GM23338 (cell line): ENCODE data around the gene RAB37. TPM values are rescaled to one million over a fixed set of nuclear protein-coding genes. Genes with fewer than 3 reads are reported as not detected.

Experiments used
- ATAC-seq: fragments of 200-7000 bp; cut with Tn5 transposase; 3 replicates; pipeline ENCODE4 v1.9.1; 2020
- DNase-seq: peaks from one replicate; pipeline ENCODE4 v3.0.0-alpha.2; 2015; ENCODE audit warnings: low spot score
- H2AFZ ChIP-seq: fragments of 200-600 bp; sonication (generic); 2 replicates; pipeline ENCODE4 v1.8.0; 2016; ENCODE audit warnings: antibody characterized with exemption, mild to moderate bottlenecking, moderate library complexity
- H3F3A ChIP-seq: fragments of 200-600 bp; sonication (generic); replicated peaks from 2 replicates; pipeline ENCODE4 v1.8.0; 2017; ENCODE audit warnings: antibody characterized with exemption, mixed run types, low read depth
- H3K27ac ChIP-seq: fragments of 200-600 bp; sonication (generic); 2 replicates; pipeline ENCODE4 v1.6.1; 2016; ENCODE audit warnings: low read depth
- H3K27me3 ChIP-seq: fragments of 200-600 bp; sonication (generic); 2 replicates; pipeline ENCODE4 v1.8.0; 2016; ENCODE audit warnings: mild to moderate bottlenecking, mixed run types, moderate library complexity; ENCODE audit not compliant: insufficient read depth
- H3K36me3 ChIP-seq: fragments of 200-600 bp; sonication (generic); 2 replicates; pipeline ENCODE4 v1.8.0; 2016; ENCODE audit warnings: mild to moderate bottlenecking; ENCODE audit not compliant: insufficient read depth
- H3K4me1 ChIP-seq: fragments of 200-600 bp; sonication (generic); 2 replicates; pipeline ENCODE4 v1.8.0; 2016; ENCODE audit warnings: mild to moderate bottlenecking, moderate library complexity; ENCODE audit not compliant: insufficient read depth
- H3K4me2 ChIP-seq: fragments of 200-600 bp; sonication (generic); 2 replicates; pipeline ENCODE4 v1.7.1; 2017; ENCODE audit warnings: mixed run types
- H3K4me3 ChIP-seq: fragments of 200-600 bp; sonication (generic); 2 replicates; pipeline ENCODE4 v1.6.1; 2016; ENCODE audit warnings: mixed run types
- H3K79me2 ChIP-seq: fragments of 200-600 bp; sonication (generic); replicated peaks from 2 replicates; pipeline ENCODE4 v1.8.0; 2017; ENCODE audit warnings: mild to moderate bottlenecking; ENCODE audit not compliant: insufficient read depth
- H3K9me2 ChIP-seq: fragments of 200-600 bp; sonication (generic); 2 replicates; pipeline ENCODE4 v1.8.0; 2017; ENCODE audit not compliant: insufficient read depth
- H4K20me1 ChIP-seq: fragments of 200-600 bp; sonication (generic); replicated peaks from 2 replicates; pipeline ENCODE4 v1.8.0; 2017; ENCODE audit warnings: mild to moderate bottlenecking; ENCODE audit not compliant: insufficient read depth
- H3K27ac Mint-ChIP-seq: 2 replicates; pipeline ENCODE4 v1.8.0; 2020; ENCODE audit warnings: inconsistent platforms, mild to moderate bottlenecking, moderate library complexity, mixed read lengths
- H3K27me3 Mint-ChIP-seq: 3 replicates; pipeline ENCODE4 v1.8.0; 2022; ENCODE audit warnings: low read depth, mild to moderate bottlenecking, moderate library complexity, mixed read lengths, inconsistent platforms; ENCODE audit not compliant: insufficient read depth, poor library complexity
- H3K36me3 Mint-ChIP-seq: 3 replicates; pipeline ENCODE4 v1.8.0; 2021; ENCODE audit warnings: low read depth, mild to moderate bottlenecking, inconsistent platforms, moderate library complexity, mixed read lengths
- H3K4me1 Mint-ChIP-seq: 3 replicates; pipeline ENCODE4 v1.8.0; 2020; ENCODE audit warnings: mild to moderate bottlenecking, inconsistent platforms, mixed read lengths
- H3K4me3 Mint-ChIP-seq: 3 replicates; pipeline ENCODE4 v1.8.0; 2021; ENCODE audit warnings: moderate library complexity, mild to moderate bottlenecking, inconsistent platforms, mixed read lengths
- H3K9me3 Mint-ChIP-seq: 3 replicates; pipeline ENCODE4 v1.8.0; 2020; ENCODE audit warnings: moderate library complexity, mild to moderate bottlenecking, inconsistent platforms, mixed read lengths
- CREB1 ChIP-seq: fragments of 250-450 bp; sonication (Bioruptor Pico); IDR thresholded peaks from 2 replicates; pipeline ENCODE4 v1.5.0; 2020; ENCODE audit warnings: low read depth, mild to moderate bottlenecking, moderate library complexity
- EZH2 ChIP-seq: fragments of 200-600 bp; sonication (generic); IDR thresholded peaks from one replicate; pipeline ENCODE4 v1.8.0; 2017; ENCODE audit warnings: antibody characterized with exemption, mild to moderate bottlenecking, low read depth; ENCODE audit not compliant: unreplicated experiment
- EZH2phosphoT487 ChIP-seq: fragments of 200-600 bp; sonication (generic); IDR thresholded peaks from one replicate; pipeline ENCODE4 v1.8.1; 2018; ENCODE audit warnings: antibody characterized with exemption; ENCODE audit not compliant: unreplicated experiment
- JUNB ChIP-seq: IDR thresholded peaks from one replicate; pipeline ENCODE4 v1.6.1; 2016; ENCODE audit warnings: antibody characterized with exemption; ENCODE audit not compliant: unreplicated experiment
- NANOG ChIP-seq: IDR thresholded peaks from 2 replicates; pipeline ENCODE4 v1.6.1; 2016; ENCODE audit warnings: antibody characterized with exemption, borderline replicate concordance
- POLR2AphosphoS5 ChIP-seq: IDR thresholded peaks from 2 replicates; pipeline ENCODE4 v1.6.1; 2016; ENCODE audit warnings: antibody characterized with exemption, low read depth
- STAT1 ChIP-seq: IDR thresholded peaks from one replicate; pipeline ENCODE4 v1.6.1; 2016; ENCODE audit warnings: antibody characterized with exemption; ENCODE audit not compliant: unreplicated experiment
- ZNF114 ChIP-seq: fragments of 250-450 bp; sonication (Bioruptor Pico); IDR thresholded peaks from 2 replicates; pipeline ENCODE4 v1.5.0; 2020; ENCODE audit warnings: mild to moderate bottlenecking, moderate library complexity
- ZNF331 ChIP-seq: fragments of 250-450 bp; sonication (Bioruptor Pico); IDR thresholded peaks from 2 replicates; pipeline ENCODE4 v1.5.0; 2020; ENCODE audit warnings: low read depth, mild to moderate bottlenecking, moderate library complexity
- polyA plus RNA-seq: library from polyadenylated mRNA; unstranded; fragments of >200 nt; fragmentation: Nextera tagmentation; extraction: Ambion mirVana; gene quantifications from 2 replicates; pipeline ENCODE4 v1.2.1, GENCODE V29; 2016
- total RNA-seq: library from RNA; depleted of rRNA; stranded (reverse); fragments of >200 nt; shearing (Covaris generic); gene quantifications from 2 replicates; pipeline ENCODE4 v1.2.3, GENCODE V29; 2014
- TF ChIP-seq, protein P1 (sequence below): IDR thresholded peaks from 2 replicates; pipeline ENCODE4 v1.6.1; 2016; ENCODE audit warnings: antibody characterized with exemption
- TF ChIP-seq, protein P2 (sequence below): IDR thresholded peaks from one replicate; pipeline ENCODE4 v1.6.1; 2018; ENCODE audit warnings: antibody characterized with exemption; ENCODE audit not compliant: unreplicated experiment
- TF ChIP-seq, protein P3 (sequence below): fragments of 250-450 bp; sonication (Bioruptor Pico); IDR thresholded peaks from 2 replicates; pipeline ENCODE4 v1.5.0; 2020; ENCODE audit warnings: mild to moderate bottlenecking, moderate library complexity
- TF ChIP-seq, protein P4 (sequence below), 2 experiments: fragments of 200-600 bp in 1 of 2; sonication (generic) in 1 of 2; conservative IDR thresholded peaks; 2 replicates each; pipeline versions ENCODE4 v1.5.1 to v1.6.1; 2016 to 2017; ENCODE audit warnings: antibody characterized with exemption in 2 of 2, low read depth in 2 of 2, mild to moderate bottlenecking in 2 of 2, moderate library complexity in 1 of 2

Gene RAB37
- total and polyA plus RNA-seq, 2 experiments from 2014 or later, result 3.3 to 5.2 TPM

DNA sequence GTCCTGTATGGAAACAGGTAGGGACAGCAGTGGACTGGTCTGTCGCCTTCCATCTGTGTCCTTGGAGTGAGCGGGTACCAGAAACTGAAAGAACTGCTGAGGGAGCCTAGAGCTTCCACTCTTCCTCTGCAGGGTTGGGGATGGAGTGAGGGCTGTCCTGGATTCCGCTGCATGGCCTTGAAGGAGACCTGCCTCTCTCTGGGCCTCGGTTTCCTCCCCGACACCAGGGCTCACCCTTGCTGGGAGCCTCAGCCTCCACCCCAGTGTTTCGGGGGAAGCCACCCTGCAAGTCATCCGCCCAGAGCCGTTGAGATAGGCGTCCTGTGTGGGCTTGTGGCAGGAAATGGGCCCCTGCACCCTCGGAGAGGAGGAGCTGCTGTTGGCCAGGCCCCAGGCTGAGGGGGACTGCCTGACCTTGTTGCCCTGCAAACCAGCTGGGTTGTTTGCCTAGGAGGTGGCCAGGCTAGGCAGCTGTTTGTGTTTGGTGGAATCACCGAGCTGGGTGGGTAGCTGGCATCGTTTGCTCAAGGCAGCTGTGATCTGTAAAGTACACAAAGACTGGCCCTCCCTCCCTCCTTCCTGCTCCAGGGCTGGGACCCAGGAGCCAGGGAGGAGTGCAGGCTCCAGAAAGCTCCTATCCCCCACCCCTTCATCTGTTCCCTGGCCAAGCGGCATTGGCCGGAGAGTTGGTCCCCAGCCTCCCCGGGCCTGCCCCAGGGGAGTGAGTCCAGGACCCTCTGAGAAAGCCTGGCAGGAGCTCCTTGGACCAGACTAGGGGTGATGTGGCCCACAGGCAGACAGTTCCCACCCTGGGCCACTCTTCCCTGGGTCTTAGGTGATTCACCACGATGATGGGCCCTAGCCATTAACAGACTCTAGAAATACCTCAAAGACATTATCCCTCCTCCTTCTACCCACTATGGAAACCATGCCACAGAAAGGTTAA is 1.3 kb downstream of the RAB37 start:
- Mint-ChIP-seq H3K27ac (no peak overlapping the region), H3K4me1 (peaks cover 30% of the 10 kb centered on the region), H3K4me3 (peak overlapping the region; percentile 83), H3K27me3 (peaks cover 24% of the 10 kb centered on the region), H3K36me3 (no peaks in the 10 kb centered on the region), H3K9me3 (no peaks in the 10 kb centered on the region)
- H3K4me1 ChIP-seq, result peaks cover 21% of the 10 kb centered on the region
- DNase-seq, result no peak
- H3K4me3 ChIP-seq, result peak overlapping the region; percentile 84
- peaks cover 15% of the 10 kb centered on the region; the same call in 1 of the 2 replicates for H3F3A ChIP-seq
- peaks cover 11% of the 10 kb centered on the region; the same call in 1 of the 2 replicates for H3K27me3 ChIP-seq
- ATAC-seq, result no peak
- no peaks in the 10 kb centered on the region for H3K36me3 ChIP-seq
- peak overlapping the region; percentile 90 for H3K4me2 ChIP-seq
- TF ChIP-seq, protein P1, sequence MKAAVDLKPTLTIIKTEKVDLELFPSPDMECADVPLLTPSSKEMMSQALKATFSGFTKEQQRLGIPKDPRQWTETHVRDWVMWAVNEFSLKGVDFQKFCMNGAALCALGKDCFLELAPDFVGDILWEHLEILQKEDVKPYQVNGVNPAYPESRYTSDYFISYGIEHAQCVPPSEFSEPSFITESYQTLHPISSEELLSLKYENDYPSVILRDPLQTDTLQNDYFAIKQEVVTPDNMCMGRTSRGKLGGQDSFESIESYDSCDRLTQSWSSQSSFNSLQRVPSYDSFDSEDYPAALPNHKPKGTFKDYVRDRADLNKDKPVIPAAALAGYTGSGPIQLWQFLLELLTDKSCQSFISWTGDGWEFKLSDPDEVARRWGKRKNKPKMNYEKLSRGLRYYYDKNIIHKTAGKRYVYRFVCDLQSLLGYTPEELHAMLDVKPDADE, result no peak
- TF ChIP-seq, protein P2, sequence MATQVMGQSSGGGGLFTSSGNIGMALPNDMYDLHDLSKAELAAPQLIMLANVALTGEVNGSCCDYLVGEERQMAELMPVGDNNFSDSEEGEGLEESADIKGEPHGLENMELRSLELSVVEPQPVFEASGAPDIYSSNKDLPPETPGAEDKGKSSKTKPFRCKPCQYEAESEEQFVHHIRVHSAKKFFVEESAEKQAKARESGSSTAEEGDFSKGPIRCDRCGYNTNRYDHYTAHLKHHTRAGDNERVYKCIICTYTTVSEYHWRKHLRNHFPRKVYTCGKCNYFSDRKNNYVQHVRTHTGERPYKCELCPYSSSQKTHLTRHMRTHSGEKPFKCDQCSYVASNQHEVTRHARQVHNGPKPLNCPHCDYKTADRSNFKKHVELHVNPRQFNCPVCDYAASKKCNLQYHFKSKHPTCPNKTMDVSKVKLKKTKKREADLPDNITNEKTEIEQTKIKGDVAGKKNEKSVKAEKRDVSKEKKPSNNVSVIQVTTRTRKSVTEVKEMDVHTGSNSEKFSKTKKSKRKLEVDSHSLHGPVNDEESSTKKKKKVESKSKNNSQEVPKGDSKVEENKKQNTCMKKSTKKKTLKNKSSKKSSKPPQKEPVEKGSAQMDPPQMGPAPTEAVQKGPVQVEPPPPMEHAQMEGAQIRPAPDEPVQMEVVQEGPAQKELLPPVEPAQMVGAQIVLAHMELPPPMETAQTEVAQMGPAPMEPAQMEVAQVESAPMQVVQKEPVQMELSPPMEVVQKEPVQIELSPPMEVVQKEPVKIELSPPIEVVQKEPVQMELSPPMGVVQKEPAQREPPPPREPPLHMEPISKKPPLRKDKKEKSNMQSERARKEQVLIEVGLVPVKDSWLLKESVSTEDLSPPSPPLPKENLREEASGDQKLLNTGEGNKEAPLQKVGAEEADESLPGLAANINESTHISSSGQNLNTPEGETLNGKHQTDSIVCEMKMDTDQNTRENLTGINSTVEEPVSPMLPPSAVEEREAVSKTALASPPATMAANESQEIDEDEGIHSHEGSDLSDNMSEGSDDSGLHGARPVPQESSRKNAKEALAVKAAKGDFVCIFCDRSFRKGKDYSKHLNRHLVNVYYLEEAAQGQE, result no peak
- TF ChIP-seq STAT1, result no peak
- no peak for TF ChIP-seq EZH2
- no peak for TF ChIP-seq ZNF114 (CRISPR knock-in tag)
- no peak for TF ChIP-seq ZNF331 (CRISPR knock-in tag)
- TF ChIP-seq EZH2phosphoT487, result no peak
- TF ChIP-seq JUNB, result no peak
- TF ChIP-seq, protein P3, sequence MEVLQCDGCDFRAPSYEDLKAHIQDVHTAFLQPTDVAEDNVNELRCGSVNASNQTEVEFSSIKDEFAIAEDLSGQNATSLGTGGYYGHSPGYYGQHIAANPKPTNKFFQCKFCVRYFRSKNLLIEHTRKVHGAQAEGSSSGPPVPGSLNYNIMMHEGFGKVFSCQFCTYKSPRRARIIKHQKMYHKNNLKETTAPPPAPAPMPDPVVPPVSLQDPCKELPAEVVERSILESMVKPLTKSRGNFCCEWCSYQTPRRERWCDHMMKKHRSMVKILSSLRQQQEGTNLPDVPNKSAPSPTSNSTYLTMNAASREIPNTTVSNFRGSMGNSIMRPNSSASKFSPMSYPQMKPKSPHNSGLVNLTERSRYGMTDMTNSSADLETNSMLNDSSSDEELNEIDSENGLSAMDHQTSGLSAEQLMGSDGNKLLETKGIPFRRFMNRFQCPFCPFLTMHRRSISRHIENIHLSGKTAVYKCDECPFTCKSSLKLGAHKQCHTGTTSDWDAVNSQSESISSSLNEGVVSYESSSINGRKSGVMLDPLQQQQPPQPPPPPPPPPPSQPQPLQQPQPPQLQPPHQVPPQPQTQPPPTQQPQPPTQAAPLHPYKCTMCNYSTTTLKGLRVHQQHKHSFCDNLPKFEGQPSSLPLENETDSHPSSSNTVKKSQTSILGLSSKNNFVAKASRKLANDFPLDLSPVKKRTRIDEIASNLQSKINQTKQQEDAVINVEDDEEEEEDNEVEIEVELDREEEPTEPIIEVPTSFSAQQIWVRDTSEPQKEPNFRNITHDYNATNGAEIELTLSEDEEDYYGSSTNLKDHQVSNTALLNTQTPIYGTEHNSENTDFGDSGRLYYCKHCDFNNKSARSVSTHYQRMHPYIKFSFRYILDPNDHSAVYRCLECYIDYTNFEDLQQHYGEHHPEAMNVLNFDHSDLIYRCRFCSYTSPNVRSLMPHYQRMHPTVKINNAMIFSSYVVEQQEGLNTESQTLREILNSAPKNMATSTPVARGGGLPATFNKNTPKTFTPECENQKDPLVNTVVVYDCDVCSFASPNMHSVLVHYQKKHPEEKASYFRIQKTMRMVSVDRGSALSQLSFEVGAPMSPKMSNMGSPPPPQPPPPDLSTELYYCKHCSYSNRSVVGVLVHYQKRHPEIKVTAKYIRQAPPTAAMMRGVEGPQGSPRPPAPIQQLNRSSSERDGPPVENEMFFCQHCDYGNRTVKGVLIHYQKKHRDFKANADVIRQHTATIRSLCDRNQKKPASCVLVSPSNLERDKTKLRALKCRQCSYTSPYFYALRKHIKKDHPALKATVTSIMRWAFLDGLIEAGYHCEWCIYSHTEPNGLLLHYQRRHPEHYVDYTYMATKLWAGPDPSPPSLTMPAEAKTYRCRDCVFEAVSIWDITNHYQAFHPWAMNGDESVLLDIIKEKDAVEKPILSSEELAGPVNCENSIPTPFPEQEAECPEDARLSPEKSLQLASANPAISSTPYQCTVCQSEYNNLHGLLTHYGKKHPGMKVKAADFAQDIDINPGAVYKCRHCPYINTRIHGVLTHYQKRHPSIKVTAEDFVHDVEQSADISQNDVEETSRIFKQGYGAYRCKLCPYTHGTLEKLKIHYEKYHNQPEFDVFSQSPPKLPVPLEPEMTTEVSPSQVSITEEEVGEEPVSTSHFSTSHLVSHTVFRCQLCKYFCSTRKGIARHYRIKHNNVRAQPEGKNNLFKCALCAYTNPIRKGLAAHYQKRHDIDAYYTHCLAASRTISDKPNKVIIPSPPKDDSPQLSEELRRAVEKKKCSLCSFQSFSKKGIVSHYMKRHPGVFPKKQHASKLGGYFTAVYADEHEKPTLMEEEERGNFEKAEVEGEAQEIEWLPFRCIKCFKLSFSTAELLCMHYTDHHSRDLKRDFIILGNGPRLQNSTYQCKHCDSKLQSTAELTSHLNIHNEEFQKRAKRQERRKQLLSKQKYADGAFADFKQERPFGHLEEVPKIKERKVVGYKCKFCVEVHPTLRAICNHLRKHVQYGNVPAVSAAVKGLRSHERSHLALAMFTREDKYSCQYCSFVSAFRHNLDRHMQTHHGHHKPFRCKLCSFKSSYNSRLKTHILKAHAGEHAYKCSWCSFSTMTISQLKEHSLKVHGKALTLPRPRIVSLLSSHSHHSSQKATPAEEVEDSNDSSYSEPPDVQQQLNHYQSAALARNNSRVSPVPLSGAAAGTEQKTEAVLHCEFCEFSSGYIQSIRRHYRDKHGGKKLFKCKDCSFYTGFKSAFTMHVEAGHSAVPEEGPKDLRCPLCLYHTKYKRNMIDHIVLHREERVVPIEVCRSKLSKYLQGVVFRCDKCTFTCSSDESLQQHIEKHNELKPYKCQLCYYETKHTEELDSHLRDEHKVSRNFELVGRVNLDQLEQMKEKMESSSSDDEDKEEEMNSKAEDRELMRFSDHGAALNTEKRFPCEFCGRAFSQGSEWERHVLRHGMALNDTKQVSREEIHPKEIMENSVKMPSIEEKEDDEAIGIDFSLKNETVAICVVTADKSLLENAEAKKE (CRISPR knock-in tag), result no peak
- TF ChIP-seq NANOG, result no peak
- TF ChIP-seq POLR2AphosphoS5, result no peak
- TF ChIP-seq CREB1 (CRISPR knock-in tag), result no peak
- TF ChIP-seq, protein P4, sequence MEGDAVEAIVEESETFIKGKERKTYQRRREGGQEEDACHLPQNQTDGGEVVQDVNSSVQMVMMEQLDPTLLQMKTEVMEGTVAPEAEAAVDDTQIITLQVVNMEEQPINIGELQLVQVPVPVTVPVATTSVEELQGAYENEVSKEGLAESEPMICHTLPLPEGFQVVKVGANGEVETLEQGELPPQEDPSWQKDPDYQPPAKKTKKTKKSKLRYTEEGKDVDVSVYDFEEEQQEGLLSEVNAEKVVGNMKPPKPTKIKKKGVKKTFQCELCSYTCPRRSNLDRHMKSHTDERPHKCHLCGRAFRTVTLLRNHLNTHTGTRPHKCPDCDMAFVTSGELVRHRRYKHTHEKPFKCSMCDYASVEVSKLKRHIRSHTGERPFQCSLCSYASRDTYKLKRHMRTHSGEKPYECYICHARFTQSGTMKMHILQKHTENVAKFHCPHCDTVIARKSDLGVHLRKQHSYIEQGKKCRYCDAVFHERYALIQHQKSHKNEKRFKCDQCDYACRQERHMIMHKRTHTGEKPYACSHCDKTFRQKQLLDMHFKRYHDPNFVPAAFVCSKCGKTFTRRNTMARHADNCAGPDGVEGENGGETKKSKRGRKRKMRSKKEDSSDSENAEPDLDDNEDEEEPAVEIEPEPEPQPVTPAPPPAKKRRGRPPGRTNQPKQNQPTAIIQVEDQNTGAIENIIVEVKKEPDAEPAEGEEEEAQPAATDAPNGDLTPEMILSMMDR (conservative IDR thresholded peaks at IDR 0.05; ENCODE audit: low read depth in 2 of 2), result no peak
- H3K79me2 ChIP-seq, result no peaks in the 10 kb centered on the region
- H4K20me1 ChIP-seq, result no peaks in the 10 kb centered on the region
- H2AFZ ChIP-seq, result peak overlapping the region; percentile 23; the same call in 1 of the 2 replicates
- no peaks in the 10 kb centered on the region for H3K9me2 ChIP-seq
- peak overlapping the region; percentile 47; the same call in 1 of the 2 replicates for H3K27ac ChIP-seq
